Panc1 (cell line): ENCODE data around the gene C1orf56.

ENCODE experiments used
- POLR2AphosphoS5 ChIP-seq: IDR thresholded peaks from 2 replicates; pipeline ENCODE4 v1.6.1; 2012; ENCODE audit warnings: mild to moderate bottlenecking, low read depth, low read length, moderate library complexity
- SIN3A ChIP-seq: IDR thresholded peaks from 2 replicates; pipeline ENCODE4 v1.6.1; 2012; ENCODE audit warnings: low read depth, mild to moderate bottlenecking, low read length, moderate library complexity, borderline replicate concordance; ENCODE audit not compliant: insufficient read depth
- TF ChIP-seq, protein P1 (sequence below): fragments of 450-650 bp; IDR thresholded peaks from 2 replicates; pipeline ENCODE4 v1.5.1; 2017; ENCODE audit warnings: mild to moderate bottlenecking
- TF ChIP-seq, protein P2 (sequence below), 2 experiments: IDR thresholded peaks; 2 replicates each; pipeline ENCODE4 v1.6.1; 2011 to 2012; ENCODE audit warnings: low read depth in 2 of 2, control low read depth in 1 of 2, low read length in 1 of 2, mild to moderate bottlenecking in 1 of 2, moderate library complexity in 1 of 2; ENCODE audit not compliant: insufficient read depth in 1 of 2

DNA sequence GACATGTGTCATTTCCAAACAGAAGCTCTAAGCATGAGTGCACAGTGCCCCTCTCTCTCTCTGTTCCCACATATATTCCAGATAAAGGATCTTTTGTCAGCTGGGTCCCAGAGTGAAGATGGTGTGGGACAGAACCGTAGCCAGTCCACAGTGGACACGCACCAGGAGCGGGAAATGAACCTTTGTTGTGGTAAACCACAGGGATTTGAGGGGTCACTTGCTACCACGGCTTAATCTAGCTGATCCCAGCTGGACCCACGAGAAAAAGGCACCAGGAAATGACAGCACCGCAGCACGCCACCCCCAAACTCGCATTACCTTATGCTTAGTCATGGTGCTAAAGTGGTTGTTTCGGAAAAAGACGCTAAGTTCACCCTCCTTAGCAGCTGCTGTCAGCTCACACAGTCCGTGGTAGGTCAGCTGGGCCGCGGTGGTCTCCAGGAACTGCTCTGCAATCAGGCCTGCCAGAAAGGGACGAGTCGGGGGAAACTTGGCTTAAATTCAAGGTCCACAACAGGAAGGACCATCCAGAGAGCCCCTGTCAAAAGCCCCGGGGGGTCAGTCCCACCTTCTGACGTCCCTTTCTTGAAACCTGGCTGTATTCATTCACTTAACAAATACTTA, 48.4 kb upstream of the C1orf56 start:
- TF ChIP-seq, protein P1, sequence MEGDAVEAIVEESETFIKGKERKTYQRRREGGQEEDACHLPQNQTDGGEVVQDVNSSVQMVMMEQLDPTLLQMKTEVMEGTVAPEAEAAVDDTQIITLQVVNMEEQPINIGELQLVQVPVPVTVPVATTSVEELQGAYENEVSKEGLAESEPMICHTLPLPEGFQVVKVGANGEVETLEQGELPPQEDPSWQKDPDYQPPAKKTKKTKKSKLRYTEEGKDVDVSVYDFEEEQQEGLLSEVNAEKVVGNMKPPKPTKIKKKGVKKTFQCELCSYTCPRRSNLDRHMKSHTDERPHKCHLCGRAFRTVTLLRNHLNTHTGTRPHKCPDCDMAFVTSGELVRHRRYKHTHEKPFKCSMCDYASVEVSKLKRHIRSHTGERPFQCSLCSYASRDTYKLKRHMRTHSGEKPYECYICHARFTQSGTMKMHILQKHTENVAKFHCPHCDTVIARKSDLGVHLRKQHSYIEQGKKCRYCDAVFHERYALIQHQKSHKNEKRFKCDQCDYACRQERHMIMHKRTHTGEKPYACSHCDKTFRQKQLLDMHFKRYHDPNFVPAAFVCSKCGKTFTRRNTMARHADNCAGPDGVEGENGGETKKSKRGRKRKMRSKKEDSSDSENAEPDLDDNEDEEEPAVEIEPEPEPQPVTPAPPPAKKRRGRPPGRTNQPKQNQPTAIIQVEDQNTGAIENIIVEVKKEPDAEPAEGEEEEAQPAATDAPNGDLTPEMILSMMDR: no peak
- TF ChIP-seq, protein P2, sequence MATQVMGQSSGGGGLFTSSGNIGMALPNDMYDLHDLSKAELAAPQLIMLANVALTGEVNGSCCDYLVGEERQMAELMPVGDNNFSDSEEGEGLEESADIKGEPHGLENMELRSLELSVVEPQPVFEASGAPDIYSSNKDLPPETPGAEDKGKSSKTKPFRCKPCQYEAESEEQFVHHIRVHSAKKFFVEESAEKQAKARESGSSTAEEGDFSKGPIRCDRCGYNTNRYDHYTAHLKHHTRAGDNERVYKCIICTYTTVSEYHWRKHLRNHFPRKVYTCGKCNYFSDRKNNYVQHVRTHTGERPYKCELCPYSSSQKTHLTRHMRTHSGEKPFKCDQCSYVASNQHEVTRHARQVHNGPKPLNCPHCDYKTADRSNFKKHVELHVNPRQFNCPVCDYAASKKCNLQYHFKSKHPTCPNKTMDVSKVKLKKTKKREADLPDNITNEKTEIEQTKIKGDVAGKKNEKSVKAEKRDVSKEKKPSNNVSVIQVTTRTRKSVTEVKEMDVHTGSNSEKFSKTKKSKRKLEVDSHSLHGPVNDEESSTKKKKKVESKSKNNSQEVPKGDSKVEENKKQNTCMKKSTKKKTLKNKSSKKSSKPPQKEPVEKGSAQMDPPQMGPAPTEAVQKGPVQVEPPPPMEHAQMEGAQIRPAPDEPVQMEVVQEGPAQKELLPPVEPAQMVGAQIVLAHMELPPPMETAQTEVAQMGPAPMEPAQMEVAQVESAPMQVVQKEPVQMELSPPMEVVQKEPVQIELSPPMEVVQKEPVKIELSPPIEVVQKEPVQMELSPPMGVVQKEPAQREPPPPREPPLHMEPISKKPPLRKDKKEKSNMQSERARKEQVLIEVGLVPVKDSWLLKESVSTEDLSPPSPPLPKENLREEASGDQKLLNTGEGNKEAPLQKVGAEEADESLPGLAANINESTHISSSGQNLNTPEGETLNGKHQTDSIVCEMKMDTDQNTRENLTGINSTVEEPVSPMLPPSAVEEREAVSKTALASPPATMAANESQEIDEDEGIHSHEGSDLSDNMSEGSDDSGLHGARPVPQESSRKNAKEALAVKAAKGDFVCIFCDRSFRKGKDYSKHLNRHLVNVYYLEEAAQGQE (IDR thresholded peaks at IDR 0.05; ENCODE audit: insufficient read depth in 1 of 2, low read depth in 2 of 2, low read length in 1 of 2): no peak
- TF ChIP-seq POLR2AphosphoS5: no peak
- TF ChIP-seq SIN3A: no peak
